ENCODE measurements around the gene SCGB1D4. TPM values are rescaled to one million over a fixed set of nuclear protein-coding genes. Genes with fewer than 3 reads are reported as not detected.
"Not testable (repeated sequence)": the region's sequence is repeated elsewhere in the genome, so short reads cannot be mapped to it uniquely, and the experiment has no call there.

Gene SCGB1D4
- total and polyA plus RNA-seq, 10 of the 15 experiments (the other 5 are each of a cell fraction or from before 2014, with no cell fraction given) = not detected

GRCh38 chr11:62336949-62337302, 38.1 kb upstream of the SCGB1D4 start:
- H3K79me2 ChIP-seq (ENCODE audit: control insufficient read depth, insufficient read depth, low read length); FAIRE-seq; H3K27ac ChIP-seq (ENCODE audit: control insufficient read depth, insufficient read depth); H3K27me3 ChIP-seq (replicated peaks in 1 of 2; ENCODE audit: control insufficient read depth in 2 of 2, insufficient read depth in 2 of 2, low read length in 1 of 2); H4K20me1 ChIP-seq (ENCODE audit: control insufficient read depth, insufficient read depth); ATAC-seq; H3K9ac ChIP-seq (ENCODE audit: control insufficient read depth, insufficient read depth, low read length); BruUV-seq (replicated peaks); intact Hi-C loops (cut with micrococcal nuclease; ENCODE audit: unreplicated experiment); H3K36me3 ChIP-seq (ENCODE audit: control insufficient read depth in 2 of 2, insufficient read depth in 2 of 2, low read length in 1 of 2); H3K4me1 ChIP-seq (ENCODE audit: control insufficient read depth, insufficient read depth, low read length); H3K9me3 ChIP-seq (replicated peaks; ENCODE audit: control insufficient read depth, insufficient read depth, low read length); in situ Hi-C loops (cut with MboI); DNase-seq (ENCODE audit: low read depth, low spot score): not testable (repeated sequence)
- 77% methylated on average over 19 of the region's 19 CpGs for WGBS (ENCODE audit: insufficient coverage, insufficient replicate concordance, low lambda C conversion rate, missing lambda C conversion rate)
- TF ChIP-seq NBN (IDR thresholded peaks at IDR 0.05) (0 out of 2 replicates have a peak, but pooled peaks have one; percentile 26), STAT1 (conservative IDR thresholded peaks at IDR 0.05) (0 out of 2 replicates have a peak, but pooled peaks have one; percentile 20), ZNF217 (IDR thresholded peaks at IDR 0.05) (0 out of 2 replicates have a peak, but pooled peaks have one; percentile 20)
- H3K4me3 ChIP-seq = peak overlapping the region; percentile 67; the same call in 1 of the 2 replicates
- peak overlapping the region; percentile 97 for H3K4me2 ChIP-seq (ENCODE audit: control insufficient read depth, insufficient read depth)
- ChIA-PET SMC1A (ENCODE audit: uncharacterized antibody, unreplicated experiment) (interaction anchor here (0.6 to 1.5 kb wide), 2 partner anchors 14 to 23 kb away, joined by 3 to 4 read pairs; no protein-coding TSS in a partner anchor), CTCF (interaction anchor here (0.6 to 4.8 kb wide), 7 partner anchors 26 to 1719 kb away, joined by 3 to 33 read pairs (median 5); no protein-coding TSS in a partner anchor), RAD21 (ENCODE audit: unreplicated experiment) (interaction anchor here (0.6 to 1.4 kb wide), 2 partner anchors 88 to 115 kb away, joined by 3 to 5 read pairs; no protein-coding TSS in a partner anchor), POLR2A (interaction anchor here (0.6 to 0.7 kb wide), 2 partner anchors 9 to 483 kb away, joined by 3 read pairs; no protein-coding TSS in a partner anchor)
- H2AFZ ChIP-seq (ENCODE audit: control insufficient read depth, low read depth, low read length) = peak overlapping the region; percentile 89

- Histone ChIP-seq H4K20me1 (ENCODE audit: control insufficient read depth, insufficient read depth) (no peaks in the 10 kb centered on the region), H3K9ac (ENCODE audit: control insufficient read depth, insufficient read depth, low read length) (no peak overlapping the region), H3K4me2 (ENCODE audit: control insufficient read depth, insufficient read depth) (no peak overlapping the region), H3K36me3 (ENCODE audit: control insufficient read depth in 2 of 2, insufficient read depth in 2 of 2, low read length in 1 of 2) (no peaks in the 10 kb centered on the region), H3K4me3 (no peak overlapping the region), H3K27ac (ENCODE audit: control insufficient read depth, insufficient read depth) (no peak overlapping the region), H2AFZ (ENCODE audit: control insufficient read depth, low read depth, low read length) (no peak overlapping the region), H3K79me2 (ENCODE audit: control insufficient read depth, insufficient read depth, low read length) (no peaks in the 10 kb centered on the region), H3K4me1 (ENCODE audit: control insufficient read depth, insufficient read depth, low read length) (peaks cover 4% of the 10 kb centered on the region), H3K27me3 (replicated peaks in 1 of 2; ENCODE audit: control insufficient read depth in 2 of 2, insufficient read depth in 2 of 2, low read length in 1 of 2) (peaks cover 0 to 4% of the 10 kb centered on the region in 2 experiments; a peak in 2 of 4 replicates), H3K9me3 (replicated peaks; ENCODE audit: control insufficient read depth, insufficient read depth, low read length) (no peaks in the 10 kb centered on the region)
- DNase-seq (ENCODE audit: low read depth, low spot score) (no peak), ATAC-seq (no peak), FAIRE-seq (no peak)
- RAD21 ChIA-PET (ENCODE audit: unreplicated experiment) = no interaction called here
- in situ Hi-C loops (cut with MboI) = no loop called here
- CTCF ChIA-PET = interaction anchor here (0.8 to 1.2 kb wide), 2 partner anchors 20 to 62 kb away, joined by 3 read pairs; no protein-coding TSS in a partner anchor
- WGBS (ENCODE audit: insufficient coverage, insufficient replicate concordance, low lambda C conversion rate, missing lambda C conversion rate) = 54% methylated on average over 5 of the region's 5 CpGs
- POLR2A ChIA-PET = no interaction called here
- SMC1A ChIA-PET (ENCODE audit: uncharacterized antibody, unreplicated experiment) = no interaction called here
- BruUV-seq (replicated peaks) = no TSS peak
- no peak for TF ChIP-seq ZNF384 (IDR thresholded peaks at IDR 0.05; ENCODE audit: borderline replicate concordance, low read depth, low read length)
- no peak for TF ChIP-seq SIN3A (IDR thresholded peaks at IDR 0.05; ENCODE audit: low read depth, low read length)
- intact Hi-C loops (cut with micrococcal nuclease; ENCODE audit: unreplicated experiment) = no loop called here
Observed at GRCh38 chr11:62333768-62334167, 34.9 kb upstream of the SCGB1D4 start.

- WGBS (ENCODE audit: insufficient coverage, insufficient replicate concordance, low lambda C conversion rate, missing lambda C conversion rate) = 39% methylated on average over 3 of the region's 3 CpGs
- H3K79me2 ChIP-seq (ENCODE audit: control insufficient read depth, insufficient read depth, low read length); H4K20me1 ChIP-seq (ENCODE audit: control insufficient read depth, insufficient read depth); FAIRE-seq; H3K9me3 ChIP-seq (replicated peaks; ENCODE audit: control insufficient read depth, insufficient read depth, low read length); H3K4me1 ChIP-seq (ENCODE audit: control insufficient read depth, insufficient read depth, low read length); H3K27me3 ChIP-seq (replicated peaks in 1 of 2; ENCODE audit: control insufficient read depth in 2 of 2, insufficient read depth in 2 of 2, low read length in 1 of 2); H3K27ac ChIP-seq (ENCODE audit: control insufficient read depth, insufficient read depth); H3K36me3 ChIP-seq (ENCODE audit: control insufficient read depth in 2 of 2, insufficient read depth in 2 of 2, low read length in 1 of 2); H2AFZ ChIP-seq (ENCODE audit: control insufficient read depth, low read depth, low read length); ATAC-seq; in situ Hi-C loops (cut with MboI); POLR2A ChIA-PET; H3K4me3 ChIP-seq; BruUV-seq (replicated peaks); RAD21 ChIA-PET (ENCODE audit: unreplicated experiment); CTCF ChIA-PET; intact Hi-C loops (cut with micrococcal nuclease; ENCODE audit: unreplicated experiment); H3K9ac ChIP-seq (ENCODE audit: control insufficient read depth, insufficient read depth, low read length); DNase-seq (ENCODE audit: low read depth, low spot score); H3K4me2 ChIP-seq (ENCODE audit: control insufficient read depth, insufficient read depth): not testable (repeated sequence)
- SMC1A ChIA-PET (ENCODE audit: uncharacterized antibody, unreplicated experiment) = interaction anchor here (0.6 kb wide), 1 partner anchor 100 kb away, joined by 3 read pairs; no protein-coding TSS in a partner anchor
Observed at GRCh38 chr11:62331264-62331663, 32.4 kb upstream of the SCGB1D4 start.

Measured in GM12878 (cell line).